ENCODE results near the gene CEMIP. TPM values are rescaled to one million over a fixed set of nuclear protein-coding genes. Genes with fewer than 3 reads are reported as not detected.

CEMIP gene
- polyA plus RNA-seq, 10 donors = 0.94 to 3.5 (median 2.0) TPM

GRCh38 chr15:80819001-80819400 lies 39.8 kb downstream of the CEMIP start:
- DNase-seq = no peak

- DNase-seq = no peak
Measured at GRCh38 chr15:80820092-80820491, 40.9 kb downstream of the CEMIP start.

GRCh38 chr15:80822256-80822655 lies 43.1 kb downstream of the CEMIP start:
- no peak for DNase-seq

GRCh38 chr15:80822676-80823075 lies 43.5 kb downstream of the CEMIP start:
- DNase-seq = no peak

- no peak for DNase-seq
Measured at GRCh38 chr15:80823120-80823519, 44.0 kb downstream of the CEMIP start.

GRCh38 chr15:80823995-80824394 lies 44.8 kb downstream of the CEMIP start:
- no peak for DNase-seq

- DNase-seq = no peak
Measured at GRCh38 chr15:80825361-80826030, 46.3 kb downstream of the CEMIP start.

- no peak for DNase-seq
Measured at GRCh38 chr15:80828796-80829195, 49.6 kb downstream of the CEMIP start.

GRCh38 chr15:80830677-80831076 lies 51.5 kb downstream of the CEMIP start:
- DNase-seq = no peak

GRCh38 chr15:80831192-80831591 lies 52.0 kb downstream of the CEMIP start:
- DNase-seq = no peak

GRCh38 chr15:80831606-80832224 lies 52.5 kb downstream of the CEMIP start:
- no peak for DNase-seq

- DNase-seq = no peak
Measured at GRCh38 chr15:80832686-80833085, 53.5 kb downstream of the CEMIP start.

GRCh38 chr15:80834402-80834801 lies 55.2 kb downstream of the CEMIP start:
- no peak for DNase-seq

GRCh38 chr15:80834906-80835305 lies 55.7 kb downstream of the CEMIP start:
- no peak for DNase-seq

GRCh38 chr15:80835336-80835735 lies 56.2 kb downstream of the CEMIP start:
- no peak for DNase-seq

GRCh38 chr15:80836223-80836622 lies 57.1 kb downstream of the CEMIP start:
- no peak for DNase-seq

- no peak for DNase-seq
Measured at GRCh38 chr15:80837006-80837405, 57.8 kb downstream of the CEMIP start.

- DNase-seq = no peak
Measured at GRCh38 chr15:80838012-80838411, 58.8 kb downstream of the CEMIP start.

GRCh38 chr15:80838666-80839065 lies 59.5 kb downstream of the CEMIP start:
- DNase-seq = no peak

GRCh38 chr15:80839764-80840130 lies 60.6 kb downstream of the CEMIP start:
- no peak for DNase-seq

- no peak for DNase-seq
Measured at GRCh38 chr15:80840182-80841130, 61.3 kb downstream of the CEMIP start.

GRCh38 chr15:80841541-80841940 lies 62.4 kb downstream of the CEMIP start:
- no peak for DNase-seq
